GM23248 (cell line): ENCODE data around the gene ENTREP3. TPM values are rescaled to one million over a fixed set of nuclear protein-coding genes. Genes with fewer than 3 reads are reported as not detected.
"Not testable (repeated sequence)": the region's sequence is repeated elsewhere in the genome, so short reads cannot be mapped to it uniquely, and the experiment has no call there.

ENCODE experiments used
- DNase-seq: peaks from one replicate; pipeline ENCODE4 v3.0.0-alpha.2; 2015
- H2AFZ ChIP-seq: fragments of 200-600 bp; sonication (generic); 2 replicates; pipeline ENCODE4 v1.6.1; 2016; ENCODE audit warnings: antibody characterized with exemption
- H3F3A ChIP-seq: fragments of 200-600 bp; sonication (generic); 2 replicates; pipeline ENCODE4 v1.6.1; 2016; ENCODE audit warnings: mild to moderate bottlenecking, antibody characterized with exemption, mixed run types; ENCODE audit not compliant: insufficient read depth
- H3K27ac ChIP-seq: fragments of 200-600 bp; sonication (generic); 2 replicates; pipeline ENCODE4 v1.5.1; 2016; ENCODE audit warnings: mild to moderate bottlenecking
- H3K27me3 ChIP-seq: fragments of 200-600 bp; sonication (generic); replicated peaks from 2 replicates; pipeline ENCODE4 v1.6.1; 2016; ENCODE audit warnings: mild to moderate bottlenecking; ENCODE audit not compliant: insufficient read depth
- H3K36me3 ChIP-seq: fragments of 200-600 bp; sonication (generic); 2 replicates; pipeline ENCODE4 v1.6.1; 2016; ENCODE audit warnings: low read depth, mild to moderate bottlenecking
- H3K4me1 ChIP-seq: fragments of 200-600 bp; sonication (generic); 2 replicates; pipeline ENCODE4 v1.6.1; 2016; ENCODE audit warnings: mild to moderate bottlenecking; ENCODE audit not compliant: insufficient read depth
- H3K4me2 ChIP-seq: fragments of 200-600 bp; sonication (generic); one replicate; pipeline ENCODE4 v1.6.1; 2016; ENCODE audit warnings: mild to moderate bottlenecking; ENCODE audit not compliant: unreplicated experiment
- H3K4me3 ChIP-seq: fragments of 200-600 bp; sonication (generic); 2 replicates; pipeline ENCODE4 v1.5.1; 2016; ENCODE audit warnings: mild to moderate bottlenecking
- H3K79me2 ChIP-seq: fragments of 200-600 bp; sonication (generic); 2 replicates; pipeline ENCODE4 v1.6.1; 2016; ENCODE audit warnings: mild to moderate bottlenecking; ENCODE audit not compliant: insufficient read depth
- H3K9ac ChIP-seq: fragments of 200-600 bp; sonication (generic); 2 replicates; pipeline ENCODE4 v1.6.1; 2016; ENCODE audit warnings: mild to moderate bottlenecking
- H3K9me2 ChIP-seq: fragments of 200-600 bp; sonication (generic); 2 replicates; pipeline ENCODE4 v1.6.1; 2016; ENCODE audit warnings: mixed run types, mild to moderate bottlenecking, moderate library complexity; ENCODE audit not compliant: insufficient read depth
- H3K9me3 ChIP-seq: fragments of 200-600 bp; sonication (generic); one replicate; pipeline ENCODE4 v1.6.1; 2017; ENCODE audit warnings: low read depth
- H4K20me1 ChIP-seq: fragments of 200-600 bp; sonication (generic); 2 replicates; pipeline ENCODE4 v1.6.0; 2016; ENCODE audit not compliant: insufficient read depth
- EZH2 ChIP-seq: fragments of 200-600 bp; sonication (generic); IDR thresholded peaks from 2 replicates; pipeline ENCODE4 v1.6.1; 2018; ENCODE audit warnings: antibody characterized with exemption, mild to moderate bottlenecking; ENCODE audit not compliant: insufficient read depth, poor library complexity, severe bottlenecking
- EZH2phosphoT487 ChIP-seq: fragments of 200-600 bp; sonication (generic); IDR thresholded peaks from 2 replicates; pipeline ENCODE4 v1.6.1; 2018; ENCODE audit warnings: antibody characterized with exemption, moderate library complexity, mild to moderate bottlenecking, low read depth; ENCODE audit not compliant: insufficient read depth
- WGBS, 2 experiments: methylation state at CpG; one replicate each; pipeline ENCODE4 v1.1.6; 2015 to 2017; ENCODE audit warnings: low lambda C conversion rate in 2 of 2, low coverage in 1 of 2; ENCODE audit errors: missing lambda C conversion rate in 2 of 2; 5-methylcytosine and 5-hydroxymethylcytosine counted together
- in situ Hi-C: fragments of 300-500 bp; cut with MboI; formaldehyde crosslinking; loops from 2 replicates; pipeline ENCODE4 v1.15.0; 2020
- polyA plus RNA-seq: library from polyadenylated mRNA; unstranded; fragments of >200 nt; fragmentation: Nextera tagmentation; extraction: Ambion mirVana; gene quantifications from 2 replicates; pipeline ENCODE4 v1.2.1, GENCODE V29; 2016
- total RNA-seq: library from RNA; depleted of rRNA; stranded (reverse); fragments of >200 nt; shearing (Covaris generic); gene quantifications from 2 replicates; pipeline ENCODE4 v1.2.3, GENCODE V29; 2014

The ENTREP3 gene
- total and polyA plus RNA-seq, 2 experiments from 2014 or later = 8.0 TPM

DNA sequence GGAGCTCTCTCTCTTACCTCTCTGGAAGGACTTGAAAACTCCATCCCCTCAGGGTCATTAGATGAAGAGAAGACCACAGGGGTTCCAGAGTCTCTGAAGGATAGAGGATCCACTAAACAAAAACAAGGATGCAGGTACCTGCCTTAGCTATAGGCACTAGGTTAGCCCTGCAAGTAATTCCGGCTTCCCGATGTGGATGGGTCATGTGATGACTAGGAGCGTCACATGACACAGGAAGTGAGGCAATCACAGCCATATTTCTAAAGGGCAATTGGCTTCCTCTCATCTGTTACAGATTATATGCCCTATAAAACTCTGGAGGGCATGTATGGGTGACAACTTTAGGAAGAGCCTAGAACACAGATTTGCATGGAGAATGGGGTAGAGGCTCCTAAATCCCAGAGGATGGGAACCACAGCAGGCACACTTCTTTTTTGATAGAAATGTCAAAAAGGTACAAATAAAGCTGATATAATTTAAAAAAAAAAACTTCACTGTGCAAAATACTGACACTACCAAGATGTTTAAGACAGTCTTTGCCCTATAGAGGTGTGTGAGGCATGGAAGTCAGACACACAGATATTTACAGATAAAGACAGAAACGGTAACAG is 14.1 kb downstream of the ENTREP3 start:
- H3K4me2 ChIP-seq = peak overlapping the region; percentile 87
- H2AFZ ChIP-seq = peak overlapping the region; percentile 81
- H3K4me1 ChIP-seq = peaks cover 20% of the 10 kb centered on the region
- H3K9ac ChIP-seq = peak overlapping the region; percentile 78
- in situ Hi-C loops = no loop called here
- no peaks in the 10 kb centered on the region for H3K27me3 ChIP-seq
- H4K20me1 ChIP-seq = no peaks in the 10 kb centered on the region
- H3F3A ChIP-seq = peaks cover 29% of the 10 kb centered on the region
- no peak for TF ChIP-seq EZH2
- no peak for TF ChIP-seq EZH2phosphoT487
- H3K9me3 ChIP-seq = no peaks in the 10 kb centered on the region
- peak; percentile 92 for DNase-seq
- peak overlapping the region; percentile 26 for H3K27ac ChIP-seq
- peaks cover 18% of the 10 kb centered on the region for H3K79me2 ChIP-seq
- H3K36me3 ChIP-seq = no peaks in the 10 kb centered on the region
- H3K4me3 ChIP-seq = peak overlapping the region; percentile 76
- 13 to 16% methylated on average over 4 of the region's 4 CpGs for WGBS, 2 experiments
- H3K9me2 ChIP-seq = no peaks in the 10 kb centered on the region

- Histone ChIP-seq H3K4me2 (no peak overlapping the region), H2AFZ (no peak overlapping the region), H3K9me2 (no peaks in the 10 kb centered on the region), H3F3A (no peaks in the 10 kb centered on the region), H3K27ac (no peak overlapping the region), H3K9me3 (no peaks in the 10 kb centered on the region), H3K36me3 (no peaks in the 10 kb centered on the region), H3K79me2 (no peaks in the 10 kb centered on the region; the same call in 1 of the 2 replicates), H3K4me1 (peaks cover 16% of the 10 kb centered on the region), H4K20me1 (no peaks in the 10 kb centered on the region), H3K27me3 (no peaks in the 10 kb centered on the region), H3K9ac (no peak overlapping the region), H3K4me3 (no peak overlapping the region)
- no peak for TF ChIP-seq EZH2phosphoT487
- no peak for TF ChIP-seq EZH2
- WGBS, 2 experiments = 67 to 70% methylated on average over 5 of the region's 5 CpGs
- in situ Hi-C loops = no loop called here
- peak; percentile 17 for DNase-seq
These were observed 18.8 kb downstream of the ENTREP3 start for GRCh38 chr1:155236451-155236850.

GRCh38 chr1:155235375-155235774 is 19.9 kb downstream of the ENTREP3 start:
- H3K9ac ChIP-seq, H3K4me2 ChIP-seq, H3K9me3 ChIP-seq, H3K27ac ChIP-seq, H4K20me1 ChIP-seq, H2AFZ ChIP-seq, H3K9me2 ChIP-seq, DNase-seq, H3K27me3 ChIP-seq, H3K79me2 ChIP-seq, H3K4me3 ChIP-seq, H3F3A ChIP-seq, H3K36me3 ChIP-seq, in situ Hi-C loops: not testable (repeated sequence)
- WGBS, 2 experiments = 87 to 94% methylated on average over 7 of the region's 9 CpGs
- H3K4me1 ChIP-seq = peaks cover 14% of the 10 kb centered on the region

DNA sequence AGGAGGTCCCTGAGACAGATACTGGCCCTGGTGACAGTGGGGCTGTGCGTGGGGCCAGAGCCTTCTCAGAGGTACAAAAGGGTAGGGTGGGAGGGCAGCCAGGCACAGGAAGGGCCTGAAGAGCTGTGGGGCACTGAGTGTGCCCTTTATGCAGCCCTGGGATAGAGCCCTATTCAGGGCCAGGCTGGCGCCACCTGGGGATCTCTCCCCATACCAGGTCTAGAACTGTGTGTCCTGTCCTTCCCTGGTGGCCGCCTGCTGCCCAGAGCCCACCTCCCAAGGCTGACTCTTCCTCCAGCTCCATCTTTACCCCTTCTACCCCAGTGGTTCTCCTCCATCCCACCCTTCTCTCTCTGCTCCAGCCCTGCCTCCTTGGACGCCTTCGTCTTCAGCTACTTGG is 21.8 kb downstream of the ENTREP3 start:
- H3K79me2 ChIP-seq, H3K9me3 ChIP-seq, H3K9ac ChIP-seq, H3K4me2 ChIP-seq, H3K36me3 ChIP-seq, in situ Hi-C loops, H3K27ac ChIP-seq, H3K4me3 ChIP-seq, H4K20me1 ChIP-seq, H3F3A ChIP-seq, H3K27me3 ChIP-seq, DNase-seq, H2AFZ ChIP-seq, H3K9me2 ChIP-seq: not testable (repeated sequence)
- peaks cover 14% of the 10 kb centered on the region for H3K4me1 ChIP-seq
- WGBS, 2 experiments = 97% methylated on average over 2 of the region's 5 CpGs; no CpG with 5 or more reads in 1 of the 2 experiments

GRCh38 chr1:155232001-155232978 is 23.0 kb downstream of the ENTREP3 start:
- in situ Hi-C loops, H4K20me1 ChIP-seq, H3K79me2 ChIP-seq, H3F3A ChIP-seq, H3K36me3 ChIP-seq, H3K9me3 ChIP-seq, H3K27me3 ChIP-seq, H3K4me2 ChIP-seq, H2AFZ ChIP-seq, H3K4me3 ChIP-seq, H3K9me2 ChIP-seq: not testable (repeated sequence)
- peak overlapping the region; percentile 47; the same call in 1 of the 2 replicates for H3K9ac ChIP-seq
- WGBS, 2 experiments = 31 to 40% methylated on average over 11 to 13 of the region's 13 CpGs
- H3K27ac ChIP-seq = peak overlapping the region; percentile 64
- H3K4me1 ChIP-seq = peaks cover 20% of the 10 kb centered on the region
- DNase-seq = peak; percentile 59

GRCh38 chr1:155231302-155231701 is 24.0 kb downstream of the ENTREP3 start:
- H3K36me3 ChIP-seq, H3K4me2 ChIP-seq, H3K27me3 ChIP-seq, H3K4me3 ChIP-seq, DNase-seq, in situ Hi-C loops, H2AFZ ChIP-seq, H4K20me1 ChIP-seq, H3K9ac ChIP-seq, H3K9me2 ChIP-seq, H3F3A ChIP-seq, H3K79me2 ChIP-seq, H3K9me3 ChIP-seq: not testable (repeated sequence)
- Histone ChIP-seq H3K4me1 (peaks cover 21% of the 10 kb centered on the region), H3K27ac (peak overlapping the region; percentile 64; the same call in 1 of the 2 replicates)
- WGBS, 2 experiments = 35 to 37% methylated on average over 3 of the region's 3 CpGs
